Peyer's patch (tissue), 4 donors: ENCODE data around the gene CDC26.

Experiments
- POLR2A ChIP-seq, 2 donors: fragments of 450-650 bp; IDR thresholded peaks; one replicate each; pipeline ENCODE4 v1.5.1; 2017; ENCODE audit warnings: antibody characterized with exemption in 2 of 2, mild to moderate bottlenecking in 2 of 2, moderate library complexity in 2 of 2
- TF ChIP-seq, protein P1 (sequence below), 6 experiments: fragments of 450-650 bp in 4 of 6; fragments of 200-600 bp in 2 of 6; sonication (generic) in 1 of 6; IDR thresholded peaks; one replicate each; pipeline ENCODE4 v1.5.1; 2017 to 2019; ENCODE audit warnings: antibody characterized with exemption in 6 of 6, mild to moderate bottlenecking in 3 of 6, moderate library complexity in 1 of 6

- TF ChIP-seq, protein P1, sequence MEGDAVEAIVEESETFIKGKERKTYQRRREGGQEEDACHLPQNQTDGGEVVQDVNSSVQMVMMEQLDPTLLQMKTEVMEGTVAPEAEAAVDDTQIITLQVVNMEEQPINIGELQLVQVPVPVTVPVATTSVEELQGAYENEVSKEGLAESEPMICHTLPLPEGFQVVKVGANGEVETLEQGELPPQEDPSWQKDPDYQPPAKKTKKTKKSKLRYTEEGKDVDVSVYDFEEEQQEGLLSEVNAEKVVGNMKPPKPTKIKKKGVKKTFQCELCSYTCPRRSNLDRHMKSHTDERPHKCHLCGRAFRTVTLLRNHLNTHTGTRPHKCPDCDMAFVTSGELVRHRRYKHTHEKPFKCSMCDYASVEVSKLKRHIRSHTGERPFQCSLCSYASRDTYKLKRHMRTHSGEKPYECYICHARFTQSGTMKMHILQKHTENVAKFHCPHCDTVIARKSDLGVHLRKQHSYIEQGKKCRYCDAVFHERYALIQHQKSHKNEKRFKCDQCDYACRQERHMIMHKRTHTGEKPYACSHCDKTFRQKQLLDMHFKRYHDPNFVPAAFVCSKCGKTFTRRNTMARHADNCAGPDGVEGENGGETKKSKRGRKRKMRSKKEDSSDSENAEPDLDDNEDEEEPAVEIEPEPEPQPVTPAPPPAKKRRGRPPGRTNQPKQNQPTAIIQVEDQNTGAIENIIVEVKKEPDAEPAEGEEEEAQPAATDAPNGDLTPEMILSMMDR (IDR thresholded peaks at IDR 0.05) = no peak
- no peak for TF ChIP-seq POLR2A (IDR thresholded peaks at IDR 0.05)
Observed at GRCh38 chr9:113306566-113306965, 31.2 kb upstream of the CDC26 start.
